SKM-1 (cell line): ENCODE data around the gene CACNG5.

ENCODE experiments used
- DNase-seq: peaks from one replicate; lab custom pipeline; 2025; ENCODE audit not compliant: unreplicated experiment; lab: John Stamatoyannopoulos, UW

Gene CACNG5, protein sequence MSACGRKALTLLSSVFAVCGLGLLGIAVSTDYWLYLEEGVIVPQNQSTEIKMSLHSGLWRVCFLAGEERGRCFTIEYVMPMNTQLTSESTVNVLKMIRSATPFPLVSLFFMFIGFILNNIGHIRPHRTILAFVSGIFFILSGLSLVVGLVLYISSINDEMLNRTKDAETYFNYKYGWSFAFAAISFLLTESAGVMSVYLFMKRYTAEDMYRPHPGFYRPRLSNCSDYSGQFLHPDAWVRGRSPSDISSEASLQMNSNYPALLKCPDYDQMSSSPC

DNA sequence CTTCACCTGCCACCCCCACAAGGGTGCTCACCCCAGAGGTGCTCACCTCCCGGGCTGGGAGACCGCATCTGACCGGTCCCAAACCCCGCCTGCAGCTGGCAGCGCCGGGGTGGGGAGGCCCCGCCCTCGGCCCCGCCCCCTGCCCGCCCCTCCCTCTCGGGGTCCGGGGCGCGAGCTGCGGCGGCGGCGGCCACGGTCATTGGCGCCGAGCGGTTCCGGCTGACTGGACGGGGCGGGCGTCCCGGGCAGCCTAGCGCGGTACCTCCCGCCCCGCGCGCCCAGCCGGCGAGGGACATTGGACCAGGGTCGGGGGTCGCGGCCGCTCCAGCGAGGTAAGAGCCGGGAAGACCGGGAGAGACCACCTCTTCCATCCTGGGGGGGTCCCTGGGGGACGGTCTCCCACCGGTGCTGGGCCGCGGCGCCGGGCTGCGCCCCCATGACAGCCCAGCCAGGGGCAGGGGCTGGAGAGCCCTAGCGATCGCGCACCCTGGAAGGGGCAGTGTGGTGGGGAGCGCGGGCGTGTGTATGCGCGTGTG is at the start of gene CACNG5:
Gene CACNG5, plus strand, starts transcription at position 199 of the 536 bp plus-strand sequence. CDS start 42,216 bp downstream, outside the sequence.
- no peak for DNase-seq

DNA sequence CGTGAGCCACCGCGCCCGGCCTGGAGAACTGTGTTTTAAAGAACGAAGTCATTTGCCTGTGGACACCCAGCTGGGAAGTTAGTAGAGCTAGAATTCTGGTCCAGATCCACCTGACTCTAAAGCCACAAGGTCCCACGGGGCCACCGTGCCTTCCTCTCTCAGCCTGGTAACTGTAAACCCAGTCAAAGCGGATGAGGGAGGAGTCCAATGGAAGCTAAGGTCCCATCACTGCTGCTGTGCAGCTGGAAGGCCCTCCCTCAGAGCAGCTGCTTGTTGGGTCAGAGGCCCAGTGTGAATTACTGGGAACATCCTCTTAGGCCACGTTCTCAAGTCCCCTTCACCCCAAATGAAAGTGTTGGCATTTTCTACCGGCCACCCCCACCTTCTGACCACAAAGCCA is 48.8 kb upstream of the CACNG5 start:
- no peak for DNase-seq

DNA sequence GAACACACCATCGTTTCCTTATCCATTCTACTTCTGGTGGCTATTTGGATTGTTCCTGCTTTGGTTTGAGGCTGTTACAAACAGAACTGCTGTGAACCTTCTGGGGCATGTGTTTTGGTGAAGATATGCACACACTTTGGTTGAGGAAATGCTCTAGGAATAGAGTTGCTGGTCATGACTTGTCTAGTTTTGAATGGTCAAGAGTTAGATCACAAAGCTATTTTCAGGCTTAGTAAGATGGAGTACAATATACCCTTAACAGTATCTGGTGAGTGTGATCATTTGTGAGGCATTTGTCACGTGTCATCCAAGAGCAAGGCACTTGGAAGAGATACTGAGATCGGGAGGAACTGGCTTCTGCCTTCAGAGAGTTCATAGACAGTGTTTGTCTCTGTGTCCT is 47.0 kb upstream of the CACNG5 start:
- no peak for DNase-seq

DNA sequence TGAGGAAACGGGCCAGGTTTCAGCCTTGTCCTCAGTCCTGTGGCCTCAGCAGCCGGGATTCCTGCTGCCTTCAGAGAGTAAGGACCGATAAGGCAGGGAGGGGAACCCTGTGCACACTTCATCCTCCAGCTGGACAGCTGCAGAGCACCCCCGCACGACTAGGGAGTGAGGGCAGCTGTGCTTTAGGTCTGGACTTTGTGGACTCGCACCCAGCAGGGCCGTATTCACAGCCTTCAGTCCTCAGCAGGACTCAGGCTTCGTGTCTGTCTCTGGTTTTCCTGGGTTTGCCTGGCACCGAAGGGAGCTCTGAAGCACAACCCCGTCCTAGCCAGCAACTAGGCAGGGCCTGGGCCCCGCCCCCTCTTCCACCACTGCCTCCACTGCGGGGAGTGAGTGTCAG is 45.8 kb upstream of the CACNG5 start:
- DNase-seq, result no peak

DNA sequence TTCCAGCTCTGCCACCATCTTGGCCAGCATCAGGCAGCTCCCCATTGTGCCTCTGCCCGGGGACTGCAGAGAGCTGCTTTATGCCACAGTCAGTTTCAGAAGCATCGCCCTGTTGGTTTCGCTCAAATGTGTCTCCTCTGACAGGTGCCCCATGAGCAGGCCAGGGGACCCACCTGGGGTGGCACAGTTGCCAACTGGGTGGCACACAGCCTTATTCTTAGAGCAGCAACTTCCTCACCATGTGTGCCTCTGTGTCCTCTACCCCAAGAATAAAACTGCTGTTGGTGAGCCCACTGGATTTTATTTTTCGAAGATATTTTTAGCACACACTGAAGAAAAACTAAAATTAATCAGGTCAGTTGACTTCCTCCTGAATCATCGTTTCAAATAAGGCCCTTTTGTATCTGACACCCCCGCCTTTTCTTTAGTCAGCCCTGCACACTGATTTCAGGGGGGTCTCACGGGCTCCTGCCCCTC is 44.9 kb upstream of the CACNG5 start:
- no peak for DNase-seq

DNA sequence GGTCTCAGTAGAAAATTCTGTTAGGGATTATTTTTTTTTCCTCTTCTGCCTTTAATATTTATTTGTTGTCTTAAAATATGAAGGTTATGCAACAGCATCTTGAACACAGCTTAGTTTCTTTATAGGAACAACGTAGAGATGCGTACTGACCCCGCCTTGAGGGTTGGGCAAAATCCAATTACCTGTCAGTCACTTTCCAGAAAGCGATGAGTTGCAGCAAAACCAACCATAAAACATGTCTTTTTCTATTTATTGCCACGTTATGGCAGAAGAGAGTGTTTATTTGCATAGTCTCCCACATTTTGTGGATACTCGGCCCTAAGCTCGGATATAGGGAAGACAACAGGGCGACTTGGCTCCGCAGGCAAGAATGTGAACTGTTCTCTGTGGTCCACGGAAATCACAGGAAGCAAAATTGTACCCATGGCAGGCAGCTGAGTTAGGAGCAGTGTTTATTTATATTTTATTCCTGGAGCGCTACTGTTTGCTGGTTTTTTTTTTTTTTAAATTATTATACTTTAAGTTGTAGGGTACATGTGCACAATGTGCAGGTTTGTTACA is 44.3 kb upstream of the CACNG5 start:
- DNase-seq, result no peak

DNA sequence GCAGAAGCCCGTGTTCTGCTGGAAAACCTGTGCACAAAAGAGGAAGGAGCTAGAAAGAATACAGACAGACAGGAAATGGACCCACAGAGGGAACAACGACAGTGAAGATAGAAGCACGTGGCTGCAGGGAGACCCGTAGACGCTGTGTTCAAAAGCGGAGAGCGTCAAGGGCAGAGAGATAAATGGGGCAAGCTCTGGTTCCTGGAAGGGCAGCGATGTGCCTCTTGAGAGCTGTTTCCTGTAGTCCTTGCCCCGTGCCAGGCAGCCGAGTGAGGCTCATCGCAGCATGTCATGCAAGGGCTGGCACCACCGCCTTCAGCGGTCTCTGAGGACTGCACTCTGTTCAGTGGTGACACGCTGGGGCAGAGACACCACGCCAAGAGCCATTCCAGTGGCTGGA is 43.6 kb upstream of the CACNG5 start:
- peak; percentile 52 for DNase-seq

DNA sequence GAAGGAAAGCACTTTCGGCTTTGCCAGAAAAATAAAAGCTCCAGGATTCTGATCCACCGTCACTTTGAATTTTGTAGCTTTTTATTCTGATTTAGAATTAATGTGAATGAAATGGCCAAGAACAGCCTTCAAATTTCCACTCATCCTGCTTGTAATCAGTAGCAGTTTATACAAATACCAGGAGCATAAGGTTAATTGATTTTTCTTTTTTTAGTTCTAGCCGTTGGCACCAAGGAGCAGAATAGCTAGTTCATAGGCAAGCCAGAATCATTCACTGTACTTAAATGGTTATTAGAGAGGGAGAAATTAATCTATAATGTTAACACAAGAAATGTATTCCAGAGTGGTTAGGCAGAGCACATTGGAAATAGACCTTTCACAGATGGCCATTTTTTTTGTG is 41.1 kb upstream of the CACNG5 start:
- no peak for DNase-seq

DNA sequence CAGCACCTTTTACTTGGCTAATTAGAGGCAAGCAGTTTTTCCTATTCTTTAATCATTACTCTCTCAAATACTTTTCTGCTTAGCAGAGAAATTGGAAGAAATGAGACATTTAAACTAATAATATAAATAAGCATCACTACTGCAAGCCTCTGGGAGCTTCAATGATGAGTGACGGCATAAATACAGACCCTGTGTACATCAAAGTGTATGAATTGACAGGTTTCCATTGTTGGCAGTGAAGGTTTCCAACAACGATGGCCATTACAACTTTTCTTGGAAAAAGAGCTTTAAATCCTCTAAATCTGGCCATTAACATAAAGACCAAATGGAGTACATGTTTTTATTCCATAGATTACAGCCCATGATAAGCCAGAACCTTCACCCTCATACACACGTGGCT is 39.4 kb upstream of the CACNG5 start:
- no peak for DNase-seq

DNA sequence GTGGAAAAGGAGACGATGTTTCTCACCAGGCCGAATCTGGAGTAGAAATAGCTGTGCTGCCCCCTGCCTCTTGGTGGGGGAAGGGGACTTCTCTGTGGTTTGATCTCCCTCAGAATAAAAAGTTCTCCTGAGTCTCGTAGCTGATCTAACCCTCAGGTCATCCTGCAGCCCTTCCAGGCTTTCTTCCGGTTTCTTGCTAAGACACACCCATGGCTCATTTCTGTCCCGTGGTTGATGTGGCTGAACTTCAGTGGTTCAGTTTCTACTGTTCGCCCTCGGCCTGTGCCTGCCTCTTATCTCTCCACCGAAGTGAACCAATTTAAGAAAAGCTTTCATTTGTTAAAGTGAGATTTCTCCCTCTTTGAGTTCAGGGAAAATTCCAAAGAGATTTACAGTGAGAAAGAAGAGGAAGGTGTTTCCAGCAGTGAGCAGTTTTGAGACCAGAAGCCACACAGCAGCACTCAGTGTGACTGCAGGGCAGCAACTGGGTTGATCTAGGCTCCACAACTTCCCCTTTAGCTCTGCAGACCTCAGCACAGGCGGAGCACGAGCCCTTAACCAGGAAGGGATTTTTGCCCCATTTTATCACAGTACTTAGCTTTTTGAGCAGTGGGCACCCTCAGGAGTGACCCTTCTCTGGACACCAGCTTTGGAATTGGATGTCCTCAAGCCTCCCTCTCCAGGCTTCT is 34.9 kb upstream of the CACNG5 start:
- DNase-seq, result no peak

DNA sequence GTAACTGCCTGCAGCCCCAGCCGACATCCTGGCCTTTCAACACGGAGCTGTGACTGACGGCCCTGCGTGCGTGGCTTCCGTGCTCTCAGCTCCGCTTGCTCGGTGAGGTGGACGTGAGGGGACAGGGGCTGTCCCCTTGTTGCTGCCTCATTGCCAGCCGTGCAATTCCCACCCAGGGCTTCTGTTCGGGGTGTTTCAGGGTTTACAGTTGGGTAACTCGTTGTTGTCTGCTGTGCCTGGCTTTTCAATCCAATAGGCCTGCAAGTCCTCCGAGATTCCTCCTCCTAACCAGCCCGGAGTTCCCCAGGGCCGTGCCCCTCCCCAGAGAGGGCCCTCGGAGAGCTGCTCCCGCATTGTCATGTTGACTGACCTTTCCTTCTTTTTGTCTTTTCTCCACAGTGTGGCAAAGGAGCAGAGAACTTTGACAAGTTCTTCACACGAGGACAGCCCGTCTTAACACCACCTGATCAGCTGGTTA is 31.4 kb upstream of the CACNG5 start:
- no peak for DNase-seq

DNA sequence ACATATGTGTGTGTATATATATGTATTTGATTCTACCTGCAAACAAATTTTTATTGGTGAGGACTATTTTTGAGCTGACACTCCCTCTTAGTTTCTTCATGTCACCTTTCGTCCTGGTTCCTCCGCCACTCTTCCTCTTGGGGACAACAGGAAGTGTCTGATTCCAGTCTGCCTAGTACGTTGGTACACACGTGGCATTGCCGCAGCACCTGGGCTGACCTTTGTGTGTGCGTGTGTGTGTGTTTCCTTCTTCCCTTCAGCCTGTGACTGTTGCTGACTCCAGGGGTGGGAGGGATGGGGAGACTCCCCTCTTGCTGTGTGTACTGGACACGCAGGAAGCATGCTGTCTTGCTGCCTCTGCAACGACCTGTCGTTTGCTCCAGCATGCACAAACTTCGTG is 29.4 kb upstream of the CACNG5 start:
- no peak for DNase-seq

DNA sequence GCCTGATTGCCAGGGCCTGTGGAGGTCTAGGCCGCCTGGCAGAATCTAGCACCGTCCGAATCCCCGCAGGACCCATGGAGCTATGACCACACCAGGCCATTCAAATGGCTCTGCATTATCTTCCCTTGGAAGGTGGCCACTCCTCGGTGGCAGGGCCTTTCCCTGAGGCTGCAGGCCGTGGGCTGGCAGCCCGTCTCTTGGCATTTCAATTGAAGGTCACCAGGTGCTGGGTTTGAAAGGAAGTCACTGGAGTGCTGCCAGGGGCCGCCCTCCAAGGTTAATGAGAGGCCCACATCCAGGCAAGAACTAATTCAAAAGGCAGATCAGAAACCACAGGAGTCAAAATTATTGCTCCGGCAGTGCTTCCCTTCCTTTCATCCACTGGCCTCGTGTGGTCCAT is 27.7 kb upstream of the CACNG5 start:
- no peak for DNase-seq

DNA sequence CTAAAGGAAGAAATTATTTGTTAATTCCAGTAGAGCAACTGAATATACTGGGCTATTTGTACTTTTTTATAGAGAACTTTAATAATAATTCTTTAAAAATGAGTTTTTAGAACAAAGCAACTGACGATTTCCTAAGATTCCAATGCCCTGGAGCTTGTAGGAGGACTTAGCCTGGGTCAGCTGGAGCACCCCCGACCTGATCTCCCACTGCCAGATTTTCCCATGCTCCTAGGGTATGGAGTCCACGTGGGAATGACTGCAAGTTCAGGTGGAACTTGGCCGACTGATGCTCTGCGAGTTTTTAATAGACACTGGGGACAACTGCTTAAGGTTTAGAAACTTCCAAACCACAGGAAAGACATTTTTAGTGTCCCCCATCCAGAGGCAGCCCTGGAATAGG is 25.5 kb upstream of the CACNG5 start:
- DNase-seq, result no peak

DNA sequence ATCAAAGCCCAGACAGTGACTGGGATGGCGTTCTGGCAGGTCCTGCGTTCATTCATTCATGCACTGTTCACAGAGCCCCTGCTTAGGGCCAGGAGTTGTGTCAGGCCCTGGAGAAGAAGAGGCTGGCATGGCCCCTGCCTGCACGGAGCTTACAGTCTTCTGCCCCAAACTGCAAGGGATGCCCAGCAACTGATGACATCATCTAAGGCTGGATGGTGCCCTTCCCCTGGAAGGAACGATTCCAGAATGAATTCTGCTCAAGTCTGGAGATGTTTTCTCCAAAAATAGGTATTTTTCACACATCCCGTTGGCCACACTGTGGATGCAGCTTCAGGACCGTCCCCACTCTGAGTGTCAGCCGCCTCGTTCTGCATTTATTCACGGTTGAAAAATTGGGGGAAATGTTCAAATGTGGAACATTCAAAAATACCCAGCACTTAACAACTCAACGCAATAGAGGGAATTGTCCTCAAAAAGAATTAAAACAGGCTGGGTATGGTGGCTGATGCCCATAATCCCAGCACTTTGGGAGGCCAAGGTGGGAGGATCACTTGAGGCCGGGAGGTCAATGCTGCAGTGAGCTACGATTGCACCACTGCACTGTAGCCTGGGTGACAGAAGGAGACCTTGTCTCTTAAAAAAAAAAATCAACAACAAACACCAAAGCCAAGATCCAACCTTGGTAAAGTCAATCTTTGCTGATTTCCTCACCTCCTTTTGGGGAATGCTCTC is 23.8 kb upstream of the CACNG5 start:
- no peak for DNase-seq

DNA sequence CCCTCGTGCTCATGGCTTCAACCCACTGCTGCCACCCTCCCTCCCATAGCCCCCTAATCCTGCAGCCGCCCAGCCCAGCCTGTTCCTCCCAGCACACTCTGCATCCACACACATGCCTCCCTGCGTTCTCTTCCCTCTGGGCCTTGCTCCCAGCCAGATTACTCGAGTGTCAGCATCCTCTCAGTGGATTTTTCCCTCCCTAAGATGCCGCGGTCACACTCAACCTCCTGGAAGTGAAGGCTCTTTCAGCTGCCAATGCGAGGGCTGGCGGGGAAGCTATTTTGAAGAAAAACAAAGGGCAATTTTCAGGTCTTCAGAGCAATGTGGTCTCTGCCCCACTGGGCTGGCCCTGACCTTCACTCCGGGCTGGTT is 23.2 kb upstream of the CACNG5 start:
- DNase-seq, result no peak

DNA sequence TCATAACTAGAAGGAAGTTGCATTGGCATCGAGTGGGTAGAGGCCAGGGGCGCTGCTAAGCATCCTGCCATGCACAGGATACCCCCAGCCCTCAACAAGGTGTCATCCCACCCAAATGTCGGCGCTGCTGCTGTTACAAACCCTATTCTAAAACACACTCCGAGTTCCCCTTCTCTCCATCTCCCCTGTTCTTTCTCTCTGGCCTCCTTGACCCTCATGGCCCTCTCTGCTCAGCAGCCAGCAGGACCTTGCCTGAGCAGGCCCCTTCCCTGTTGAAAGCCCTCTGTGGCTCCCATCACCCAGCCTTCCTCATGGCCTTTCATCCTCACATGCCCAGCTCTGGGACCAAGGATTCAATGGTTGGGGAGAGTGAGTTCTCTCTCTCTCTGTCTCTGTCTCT is 22.3 kb upstream of the CACNG5 start:
- no peak for DNase-seq

DNA sequence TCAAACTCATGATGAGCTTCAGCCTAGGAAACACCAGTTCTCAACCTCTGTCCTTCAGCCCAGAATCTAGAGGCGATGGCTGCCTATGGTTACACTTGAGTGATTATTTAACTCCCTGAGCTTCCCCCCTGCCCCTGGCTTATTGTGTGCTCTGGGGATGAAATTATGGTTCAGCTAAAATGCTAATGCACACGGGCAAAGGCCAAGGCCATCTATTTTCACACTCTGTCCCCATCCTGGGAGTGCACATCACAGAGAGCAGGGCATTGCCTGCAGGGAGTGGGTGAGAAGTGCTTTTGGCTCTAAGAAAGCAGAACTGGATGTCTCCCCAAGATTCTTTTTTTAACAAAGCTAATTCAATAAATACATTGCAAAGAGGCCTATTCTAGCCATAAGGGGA is 21.6 kb upstream of the CACNG5 start:
- no peak for DNase-seq

DNA sequence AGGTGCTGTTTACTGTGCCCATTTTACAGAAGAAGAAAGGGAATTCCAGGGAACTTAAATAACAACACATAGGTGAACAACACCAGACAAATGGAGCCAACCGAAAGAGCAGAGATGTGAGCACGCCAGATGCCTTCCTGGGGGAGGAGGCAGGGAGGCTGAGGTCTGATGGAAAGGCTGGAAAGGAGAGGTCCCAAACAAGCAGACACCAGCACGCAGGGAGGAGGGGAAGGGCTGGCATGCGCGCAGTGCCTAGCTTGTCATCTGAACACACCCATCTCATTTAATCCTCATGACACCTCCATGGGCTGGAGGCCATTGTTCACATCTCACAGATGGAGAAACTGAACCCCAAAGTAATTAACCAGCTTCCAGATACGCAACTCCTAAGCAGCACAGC is 20.9 kb upstream of the CACNG5 start:
- DNase-seq, result no peak

DNA sequence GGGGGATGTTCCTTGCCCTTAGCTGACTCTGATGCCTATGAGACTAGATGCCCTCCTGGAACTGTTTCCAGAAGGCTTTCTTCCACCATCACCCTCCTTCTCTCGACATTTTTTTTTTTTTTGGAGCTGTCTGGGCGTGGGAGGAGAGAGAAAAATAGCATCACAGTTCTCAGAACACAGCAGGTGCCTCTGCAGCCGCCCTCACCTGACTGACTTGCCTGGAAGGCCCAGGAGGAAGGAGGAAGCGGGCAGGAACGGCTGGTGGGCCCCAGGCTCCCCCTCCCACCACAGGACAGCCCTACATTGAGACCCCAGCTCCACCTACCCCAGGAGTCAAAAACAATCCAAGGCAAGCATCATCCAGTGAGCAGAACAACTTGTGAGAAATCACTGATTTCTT is 20.3 kb upstream of the CACNG5 start:
- no peak for DNase-seq

DNA sequence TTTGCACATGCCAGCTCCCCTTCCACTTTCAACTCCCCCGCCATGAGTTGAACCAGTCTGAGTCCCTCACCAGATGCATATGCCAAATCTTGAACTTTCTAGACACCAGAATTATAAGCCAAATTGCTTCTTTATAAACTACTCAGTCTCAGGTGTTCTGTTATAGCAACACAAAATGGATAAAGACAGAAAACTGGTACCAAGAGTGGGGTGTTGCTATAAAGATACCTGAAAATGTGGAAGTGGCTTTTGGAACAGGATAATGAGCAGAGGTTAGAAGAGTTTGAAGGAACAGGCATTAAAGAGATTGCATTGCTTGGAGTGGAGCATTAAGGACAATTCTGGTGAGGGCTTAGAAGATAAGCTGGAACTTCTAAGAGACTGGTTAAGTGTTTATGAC is 17.2 kb upstream of the CACNG5 start:
- no peak for DNase-seq
